A549 (cell line): ENCODE results near the gene DIO3. TPM values are rescaled to one million over a fixed set of nuclear protein-coding genes. Genes with fewer than 3 reads are reported as not detected.

ENCODE experiments used
- ATAC-seq, 2 experiments: fragments of 200-7000 bp in 1 of 2; fragments of >200 bp in 1 of 2; cut with Nextera tagmentation in 1 of 2; cut with Tn5 transposase in 1 of 2; 3 replicates each; pipeline versions ENCODE4 v1.8.0 to v1.9.1; 2018 to 2020; ENCODE audit warnings: mild to moderate bottlenecking in 1 of 2, moderate library complexity in 1 of 2
- CTCF ChIA-PET: fragments of 300-600 bp; sonication (Branson Sonifier 250); formaldehyde crosslinking; extraction: SDS; loops from one replicate; lab custom pipeline; 2021; ENCODE audit warnings: antibody characterized with exemption, inconsistent platforms; lab: Yijun Ruan, JAX
- POLR2A ChIA-PET: fragments of 350-600 bp; formaldehyde crosslinking; extraction: SDS; loops from one replicate; lab custom pipeline; 2021; ENCODE audit warnings: antibody characterized with exemption, inconsistent platforms; lab: Yijun Ruan, JAX
- DNase-seq, 2 experiments: peaks; one replicate each; pipeline versions ENCODE4 v3.0.0 to v3.0.0-alpha.2; 2011 to 2016; ENCODE audit warnings: low read depth in 1 of 2, low spot score in 1 of 2
- FAIRE-seq: peaks from 2 replicates; lab custom pipeline; 2011; peaks lifted over from hg19 to GRCh38; lab: Jason Lieb, UNC
- H3K27ac ChIP-seq, 2 experiments: fragments of >200 bp; sonication (Bioruptor Twin); formaldehyde crosslinking; 3 replicates each; pipeline ENCODE4 v1.5.1; 2016 to 2017
- H3K4me1 ChIP-seq: fragments of >200 bp; sonication (Bioruptor Twin); formaldehyde crosslinking; 3 replicates; pipeline ENCODE4 v1.6.1; 2016
- H3K4me2 ChIP-seq: fragments of >200 bp; sonication (Bioruptor Twin); formaldehyde crosslinking; 3 replicates; pipeline ENCODE4 v1.6.1; 2016
- H3K4me3 ChIP-seq: fragments of >200 bp; sonication (Bioruptor Twin); formaldehyde crosslinking; 3 replicates; pipeline ENCODE4 v1.5.1; 2016
- H3K9me3 ChIP-seq: fragments of >200 bp; sonication (Bioruptor Twin); formaldehyde crosslinking; 3 replicates; pipeline ENCODE4 v1.6.1; 2016
- CBX2 ChIP-seq: fragments of 200-600 bp; sonication (generic); IDR thresholded peaks from 2 replicates; pipeline ENCODE4 v1.6.1; 2016; ENCODE audit warnings: low read depth, mild to moderate bottlenecking, borderline replicate concordance
- CBX8 ChIP-seq: fragments of 200-600 bp; sonication (generic); IDR thresholded peaks from 2 replicates; pipeline ENCODE4 v1.6.1; 2016
- CEBPB ChIP-seq, 2 experiments: fragments of >200 bp in 1 of 2; sonication (Bioruptor Twin) in 1 of 2; formaldehyde crosslinking in 1 of 2; IDR thresholded peaks; 2 replicates each; pipeline ENCODE4 v1.6.1; 2012 to 2016
- CHD4 ChIP-seq: fragments of 200-600 bp; sonication (generic); IDR thresholded peaks from 2 replicates; pipeline ENCODE4 v1.6.1; 2016; ENCODE audit warnings: antibody characterized with exemption, mild to moderate bottlenecking, borderline replicate concordance
- CTCF ChIP-seq: fragments of >200 bp; sonication (Bioruptor Twin); formaldehyde crosslinking; IDR thresholded peaks from 3 replicates; pipeline ENCODE4 v1.5.1; 2016
- E2F6 ChIP-seq: IDR thresholded peaks from 2 replicates; pipeline ENCODE4 v1.6.1; 2012; ENCODE audit warnings: low read depth, borderline replicate concordance
- EHF ChIP-seq: fragments of 250-450 bp; sonication (Bioruptor Pico); IDR thresholded peaks from 2 replicates; pipeline ENCODE4 v1.5.0; 2020; ENCODE audit warnings: mild to moderate bottlenecking
- EHMT2 ChIP-seq: fragments of 200-600 bp; sonication (generic); IDR thresholded peaks from 2 replicates; pipeline ENCODE4 v1.6.1; 2016; ENCODE audit warnings: antibody characterized with exemption, low read depth, mild to moderate bottlenecking, moderate library complexity
- FOSL2 ChIP-seq, 2 experiments: fragments of 450-650 bp in 1 of 2; fragments of >200 bp in 1 of 2; sonication (Bioruptor Twin) in 1 of 2; formaldehyde crosslinking; IDR thresholded peaks; 2 replicates each; pipeline versions ENCODE4 v1.5.0 to v1.6.1; 2016 to 2020; ENCODE audit warnings: mild to moderate bottlenecking in 1 of 2, moderate library complexity in 1 of 2
- GATA3 ChIP-seq: IDR thresholded peaks from 2 replicates; pipeline ENCODE4 v1.6.1; 2012; ENCODE audit warnings: borderline replicate concordance
- HDAC2 ChIP-seq: fragments of 200-600 bp; sonication (generic); IDR thresholded peaks from 2 replicates; pipeline ENCODE4 v1.6.1; 2016
- HES2 ChIP-seq: fragments of >200 bp; sonication (Bioruptor Twin); formaldehyde crosslinking; IDR thresholded peaks from 2 replicates; pipeline ENCODE4 v1.6.1; 2016
- HEYL ChIP-seq: fragments of 250-450 bp; sonication (Bioruptor Pico); IDR thresholded peaks from 2 replicates; pipeline ENCODE4 v1.8.0; 2021; ENCODE audit warnings: mild to moderate bottlenecking, moderate library complexity
- JUN ChIP-seq, 2 experiments: fragments of >200 bp; sonication (Bioruptor Twin); formaldehyde crosslinking; IDR thresholded peaks; 2 replicates in 1 of 2; 3 replicates in 1 of 2; pipeline ENCODE4 v1.6.1; 2016 to 2017
- JUNB ChIP-seq: fragments of >200 bp; sonication (Bioruptor Twin); formaldehyde crosslinking; IDR thresholded peaks from 2 replicates; pipeline ENCODE4 v1.6.1; 2016
- KDM1A ChIP-seq: fragments of 200-600 bp; sonication (generic); IDR thresholded peaks from 2 replicates; pipeline ENCODE4 v1.6.1; 2016; ENCODE audit warnings: low read depth, mild to moderate bottlenecking
- KDM5A ChIP-seq: fragments of 200-600 bp; sonication (generic); IDR thresholded peaks from 2 replicates; pipeline ENCODE4 v1.6.1; 2016; ENCODE audit warnings: antibody characterized with exemption, mild to moderate bottlenecking
- MAFK ChIP-seq: fragments of 450-650 bp; IDR thresholded peaks from 2 replicates; pipeline ENCODE4 v1.6.1; 2014; ENCODE audit not compliant: partially characterized antibody
- MAX ChIP-seq: IDR thresholded peaks from 2 replicates; pipeline ENCODE4 v1.6.1; 2012
- MAZ ChIP-seq: fragments of 150-350 bp; IDR thresholded peaks from 2 replicates; pipeline ENCODE4 v1.6.1; 2014; ENCODE audit warnings: antibody characterized with exemption, low read depth, low read length, borderline replicate concordance
- NFE2L2 ChIP-seq: fragments of 150-350 bp; conservative IDR thresholded peaks from 2 replicates; pipeline ENCODE4 v1.6.1; 2014; ENCODE audit warnings: low read length
- NR3C1 ChIP-seq: fragments of >200 bp; sonication (Bioruptor Twin); formaldehyde crosslinking; IDR thresholded peaks from 3 replicates; pipeline ENCODE4 v1.6.1; 2017
- PBX3 ChIP-seq: IDR thresholded peaks from 2 replicates; pipeline ENCODE4 v1.6.1; 2012
- POLR2A ChIP-seq: IDR thresholded peaks from 2 replicates; pipeline ENCODE4 v1.6.1; 2012; ENCODE audit warnings: mild to moderate bottlenecking, low read length
- POLR2AphosphoS2 ChIP-seq: conservative IDR thresholded peaks from 2 replicates; pipeline ENCODE4 v1.6.1; 2012; ENCODE audit warnings: low read length, improper control_type of control experiment, inconsistent platforms
- RARB ChIP-seq: fragments of 250-450 bp; sonication (Bioruptor Pico); IDR thresholded peaks from 2 replicates; pipeline ENCODE4 v1.8.0; 2021; ENCODE audit warnings: mild to moderate bottlenecking, moderate library complexity
- RFX5 ChIP-seq: fragments of 450-650 bp; IDR thresholded peaks from 2 replicates; pipeline ENCODE4 v1.7.1; 2014; ENCODE audit warnings: antibody characterized with exemption, mild to moderate bottlenecking, moderate library complexity
- SMC3 ChIP-seq: fragments of >200 bp; sonication (Bioruptor Twin); formaldehyde crosslinking; IDR thresholded peaks from 3 replicates; pipeline ENCODE4 v1.6.1; 2018; ENCODE audit warnings: inconsistent platforms
- SREBF2 ChIP-seq: fragments of 450-650 bp; IDR thresholded peaks from 2 replicates; pipeline ENCODE4 v1.6.1; 2014; ENCODE audit warnings: mild to moderate bottlenecking, moderate library complexity
- ZC3H11A ChIP-seq: fragments of 450-650 bp; IDR thresholded peaks from 2 replicates; pipeline ENCODE4 v1.6.1; 2014; ENCODE audit warnings: antibody characterized with exemption, mild to moderate bottlenecking
- ZNF302 ChIP-seq: fragments of 250-450 bp; sonication (Bioruptor Pico); IDR thresholded peaks from 2 replicates; pipeline ENCODE4 v1.9.0; 2021; ENCODE audit warnings: inconsistent platforms, mild to moderate bottlenecking, moderate library complexity
- WGBS: methylation state at CpG from one replicate; pipeline ENCODE4 v1.1.6; 2017; ENCODE audit errors: missing lambda C conversion rate; 5-methylcytosine and 5-hydroxymethylcytosine counted together
- polyA plus RNA-seq, 4 experiments: library from polyadenylated mRNA; depleted of rRNA in 3 of 4; stranded (reverse); fragments of >200 nt; fragmentation: RNase III in 1 of 4; extraction: RNeasy Plus Mini Kit Qiagen cat#74134 plus additional on column Dnase treatment in 1 of 4; gene quantifications; 2 replicates in 3 of 4; 3 replicates in 1 of 4; pipeline ENCODE4 v1.2.3, GENCODE V29; 2011 to 2017

Gene DIO3
- polyA plus RNA-seq, 2 of the 4 experiments (the other 2 are of a cell fraction), result 0.04 to 0.09 TPM

GRCh38 chr14:101595349-101595748 lies 34.1 kb downstream of the DIO3 start:
- TF ChIP-seq EHF (no peak), KDM1A (no peak), MAFK (no peak), MAZ (no peak), HES2 (no peak), NFE2L2 (no peak), RFX5 (no peak), POLR2A (no peak), CTCF (no peak), KDM5A (no peak), SREBF2 (no peak), HDAC2 (no peak), CEBPB (IDR thresholded peaks at IDR 0.05) (no peak), HEYL (no peak), ZC3H11A (no peak), JUNB (no peak), JUN (IDR thresholded peaks at IDR 0.05) (no peak), EHMT2 (no peak), SMC3 (no peak), ZNF302 (CRISPR knock-in tag) (no peak)
- POLR2A ChIA-PET, result no interaction called here
- Histone ChIP-seq H3K9me3 (no peaks in the 10 kb centered on the region; the same call in 2 of the 3 replicates), H3K4me2 (no peak overlapping the region), H3K4me1 (no peaks in the 10 kb centered on the region), H3K27ac (no peak overlapping the region), H3K4me3 (no peak overlapping the region)
- FAIRE-seq, result no peak
- 73% methylated on average over 4 of the region's 4 CpGs for WGBS
- ATAC-seq, result no peak
- DNase-seq, result no peak
- CTCF ChIA-PET, result interaction anchor here (0.6 to 1.4 kb wide), 2 partner anchors 16 to 721 kb away, joined by 4 to 5 read pairs; no protein-coding TSS in a partner anchor

- ATAC-seq (no peak), DNase-seq (no peak), FAIRE-seq (no peak)
- H3K9me3 ChIP-seq, result no peaks in the 10 kb centered on the region; the same call in 2 of the 3 replicates
- ChIA-PET POLR2A (no interaction called here), CTCF (interaction anchor here (0.6 to 1.4 kb wide), 2 partner anchors 16 to 721 kb away, joined by 4 to 5 read pairs; no protein-coding TSS in a partner anchor)
- no peak overlapping the region for H3K27ac ChIP-seq
- no peaks in the 10 kb centered on the region for H3K4me1 ChIP-seq
- H3K4me2 ChIP-seq, result no peak overlapping the region
- no peak overlapping the region for H3K4me3 ChIP-seq
- WGBS, result 92% methylated on average over 8 of the region's 8 CpGs
- TF ChIP-seq MAX, result no peak
Observed at GRCh38 chr14:101595887-101596721, 34.8 kb downstream of the DIO3 start.

GRCh38 chr14:101596742-101597141 lies 35.4 kb downstream of the DIO3 start:
- FAIRE-seq, result no peak
- no peak overlapping the region for H3K27ac ChIP-seq

More at GRCh38 chr14:101596742-101597141, 35.4 kb downstream of the DIO3 start:
- ChIA-PET CTCF (no interaction called here), POLR2A (no interaction called here)
- no peak overlapping the region for H3K4me3 ChIP-seq
- 80% methylated on average over 7 of the region's 7 CpGs for WGBS
- DNase-seq, result no peak
- no peak for ATAC-seq
- no peak for TF ChIP-seq FOSL2 (IDR thresholded peaks at IDR 0.05)
- no peak for TF ChIP-seq FOSL2 (CRISPR knock-in tag; IDR thresholded peaks at IDR 0.05)
- TF ChIP-seq SREBF2, result no peak
- no peak for TF ChIP-seq MAZ
- no peak for TF ChIP-seq RFX5
- TF ChIP-seq CHD4, result no peak
- no peak for TF ChIP-seq EHF
- no peak for TF ChIP-seq NR3C1
- TF ChIP-seq RARB (CRISPR knock-in tag), result no peak
- TF ChIP-seq POLR2AphosphoS2, result no peak
- TF ChIP-seq JUN (IDR thresholded peaks at IDR 0.05), result no peak
- TF ChIP-seq CBX2, result no peak
- TF ChIP-seq KDM1A, result no peak
- no peak for TF ChIP-seq E2F6
- no peak for TF ChIP-seq PBX3
- no peak for TF ChIP-seq GATA3
- no peak for TF ChIP-seq CBX8
- no peak for TF ChIP-seq ZC3H11A
- no peak for TF ChIP-seq HES2
- TF ChIP-seq MAX, result no peak
- no peak overlapping the region for H3K4me2 ChIP-seq
- no peaks in the 10 kb centered on the region; the same call in 2 of the 3 replicates for H3K9me3 ChIP-seq
- H3K4me1 ChIP-seq, result no peaks in the 10 kb centered on the region
